IMR-90 (cell line): ENCODE results near the gene WNT6.

ENCODE experiments used
- CEBPB ChIP-seq: IDR thresholded peaks from 2 replicates; pipeline ENCODE4 v1.6.1; 2012; ENCODE audit warnings: low read depth, low read length, improper control_type of control experiment
- CTCF ChIP-seq: conservative IDR thresholded peaks from 2 replicates; pipeline ENCODE4 v1.5.1; 2012; ENCODE audit warnings: mild to moderate bottlenecking, low read depth, low read length, improper control_type of control experiment
- MAFK ChIP-seq: IDR thresholded peaks from 2 replicates; pipeline ENCODE4 v1.6.1; 2012; ENCODE audit warnings: low read depth, low read length, improper control_type of control experiment
- POLR2A ChIP-seq: IDR thresholded peaks from 2 replicates; pipeline ENCODE4 v1.6.1; 2012; ENCODE audit warnings: mild to moderate bottlenecking, low read depth, low read length
- RAD21 ChIP-seq: IDR thresholded peaks from 2 replicates; pipeline ENCODE4 v1.6.1; 2012; ENCODE audit warnings: low read length, improper control_type of control experiment
- RFX5 ChIP-seq: IDR thresholded peaks from 2 replicates; pipeline ENCODE4 v1.8.0; 2012; ENCODE audit warnings: low read depth, mild to moderate bottlenecking, low read length, moderate library complexity
- SMC3 ChIP-seq: fragments of 150-350 bp; IDR thresholded peaks from 2 replicates; pipeline ENCODE4 v1.6.1; 2016; ENCODE audit warnings: low read depth, mild to moderate bottlenecking, antibody characterized with exemption, low read length, moderate library complexity
- TF ChIP-seq, protein P1 (sequence below): fragments of 150-350 bp; IDR thresholded peaks from 2 replicates; pipeline ENCODE4 v1.6.1; 2017; ENCODE audit warnings: mild to moderate bottlenecking, antibody characterized with exemption, low read length, low read depth

- TF ChIP-seq POLR2A, result no peak
- no peak for TF ChIP-seq CTCF
- TF ChIP-seq, protein P1, sequence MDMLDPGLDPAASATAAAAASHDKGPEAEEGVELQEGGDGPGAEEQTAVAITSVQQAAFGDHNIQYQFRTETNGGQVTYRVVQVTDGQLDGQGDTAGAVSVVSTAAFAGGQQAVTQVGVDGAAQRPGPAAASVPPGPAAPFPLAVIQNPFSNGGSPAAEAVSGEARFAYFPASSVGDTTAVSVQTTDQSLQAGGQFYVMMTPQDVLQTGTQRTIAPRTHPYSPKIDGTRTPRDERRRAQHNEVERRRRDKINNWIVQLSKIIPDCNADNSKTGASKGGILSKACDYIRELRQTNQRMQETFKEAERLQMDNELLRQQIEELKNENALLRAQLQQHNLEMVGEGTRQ, result no peak
- TF ChIP-seq SMC3, result no peak
- TF ChIP-seq RAD21, result no peak
- no peak for TF ChIP-seq RFX5
- TF ChIP-seq MAFK, result no peak
- TF ChIP-seq CEBPB, result no peak
These were observed 27.5 kb upstream of the WNT6 start for GRCh38 chr2:218832081-218832480.
